Measurements from ENCODE around the gene RCL1.
"Not testable (repeated sequence)": the region's sequence is repeated elsewhere in the genome, so short reads cannot be mapped to it uniquely, and the experiment has no call there.

The RCL1 gene

GRCh38 chr9:4792054-4792571 lies 631 bp upstream of the RCL1 start:
- peaks cover 23% of the 10 kb centered on the region for H4K20me1 ChIP-seq (ENCODE audit: insufficient read depth, low read length)
- H3K9ac ChIP-seq (ENCODE audit: low read length) = peak overlapping the region; percentile 49; the same call in 1 of the 2 replicates
- peaks cover 8% of the 10 kb centered on the region for H3K4me1 ChIP-seq (ENCODE audit: low read length)
- H3K79me2 ChIP-seq (ENCODE audit: low read length) = peaks cover 43% of the 10 kb centered on the region
- H3K9me3 ChIP-seq (ENCODE audit: insufficient read depth, low read length) = no peaks in the 10 kb centered on the region
- no peak overlapping the region for H3K27ac ChIP-seq (ENCODE audit: low read length)
- peak overlapping the region; percentile 85 for H3K4me3 ChIP-seq (ENCODE audit: low read length)
- H2AFZ ChIP-seq (ENCODE audit: low read depth, low read length) = peak overlapping the region; percentile 98
- H3K27me3 ChIP-seq (ENCODE audit: low read depth, low read length) = no peaks in the 10 kb centered on the region
- H3K36me3 ChIP-seq (replicated peaks; ENCODE audit: low read depth, low read length) = no peaks in the 10 kb centered on the region
- TF ChIP-seq CTCF (IDR thresholded peaks at IDR 0.05; ENCODE audit: low read depth, low read length) (no peak), EZH2phosphoT487 (IDR thresholded peaks at IDR 0.05; ENCODE audit: low read depth) (no peak)
- peak overlapping the region; percentile 90 for H3K4me2 ChIP-seq (ENCODE audit: low read length)

DNA sequence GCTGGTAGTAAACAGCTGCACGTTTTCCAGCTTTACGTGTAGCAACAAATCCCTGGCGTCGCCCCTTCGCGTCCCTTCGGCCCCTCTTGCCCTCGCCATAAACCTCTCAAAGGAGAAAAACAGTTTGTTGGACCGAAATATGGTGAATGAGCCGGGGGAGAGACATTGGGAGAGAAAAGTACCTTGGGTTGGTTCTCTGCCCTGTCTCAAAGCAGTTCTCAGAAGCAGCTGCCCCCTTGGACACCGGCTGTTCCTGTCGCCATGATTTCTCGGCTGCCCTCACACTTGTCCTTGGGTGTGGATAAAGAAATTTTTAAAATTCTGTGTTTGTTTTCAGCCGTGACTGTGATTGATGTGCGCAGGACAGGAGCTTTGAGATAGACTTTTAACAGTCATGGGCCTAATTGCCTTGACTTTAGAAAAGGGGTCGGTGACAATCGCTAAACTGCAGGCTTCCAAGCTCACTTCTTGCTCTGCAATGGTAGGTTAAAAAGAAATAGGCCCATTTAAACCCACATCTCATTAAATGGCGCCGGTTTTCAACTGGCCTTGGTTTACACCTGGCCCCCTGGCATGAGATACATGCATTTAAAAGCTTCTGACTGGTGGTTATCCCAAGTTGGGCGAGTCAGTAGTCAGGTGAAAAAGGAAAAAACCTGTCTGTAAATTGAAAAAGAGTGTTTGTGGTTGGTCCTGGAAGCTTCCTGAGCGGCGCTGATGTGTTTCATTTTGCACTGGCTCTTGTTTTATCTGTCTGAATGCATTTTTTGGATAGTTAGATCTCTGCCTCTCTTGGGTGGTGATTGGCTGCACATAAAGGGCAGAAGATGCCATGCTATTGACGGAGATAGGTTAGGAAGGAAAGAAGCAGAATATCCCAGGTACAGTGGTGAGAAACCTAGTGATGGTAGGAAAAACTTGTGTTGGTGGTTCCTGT lies 983 bp downstream of the RCL1 start:
- Histone ChIP-seq H2AFZ (ENCODE audit: low read depth, low read length) (no peak overlapping the region), H3K36me3 (replicated peaks; ENCODE audit: low read depth, low read length) (no peaks in the 10 kb centered on the region), H3K79me2 (ENCODE audit: low read length) (peaks cover 59% of the 10 kb centered on the region), H3K9me3 (ENCODE audit: insufficient read depth, low read length) (no peaks in the 10 kb centered on the region), H3K27me3 (ENCODE audit: low read depth, low read length) (no peaks in the 10 kb centered on the region), H3K27ac (ENCODE audit: low read length) (no peak overlapping the region), H4K20me1 (ENCODE audit: insufficient read depth, low read length) (peaks cover 37% of the 10 kb centered on the region), H3K4me2 (ENCODE audit: low read length) (peak overlapping the region; percentile 93), H3K4me1 (ENCODE audit: low read length) (peaks cover 8% of the 10 kb centered on the region), H3K9ac (ENCODE audit: low read length) (peak overlapping the region; percentile 80), H3K4me3 (ENCODE audit: low read length) (peak overlapping the region; percentile 85)
- no peak for TF ChIP-seq CTCF (IDR thresholded peaks at IDR 0.05; ENCODE audit: low read depth, low read length)
- no peak for TF ChIP-seq EZH2phosphoT487 (IDR thresholded peaks at IDR 0.05; ENCODE audit: low read depth)

DNA sequence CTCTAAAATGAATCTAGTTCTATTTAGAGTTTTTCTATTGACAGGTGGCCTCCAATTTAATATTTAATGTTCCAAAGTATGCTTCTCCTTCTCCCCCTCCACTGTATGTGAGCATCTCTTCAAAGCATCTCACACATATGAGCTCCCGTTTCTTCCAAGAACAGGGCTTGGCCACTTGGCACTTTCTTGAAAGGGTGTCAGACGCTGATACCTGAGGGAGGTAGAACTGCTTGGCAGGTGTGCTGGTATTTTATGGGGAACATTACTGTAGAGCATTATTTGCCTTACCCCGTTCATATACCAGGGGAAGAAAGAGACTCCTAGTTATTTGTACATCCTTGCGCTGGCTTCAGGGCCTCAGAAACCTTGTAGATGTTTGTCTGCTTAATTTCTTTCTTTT lies 1.9 kb downstream of the RCL1 start:
- TF ChIP-seq CTCF (IDR thresholded peaks at IDR 0.05; ENCODE audit: low read depth, low read length) = no peak
- no peak for TF ChIP-seq EZH2phosphoT487 (IDR thresholded peaks at IDR 0.05; ENCODE audit: low read depth)

DNA sequence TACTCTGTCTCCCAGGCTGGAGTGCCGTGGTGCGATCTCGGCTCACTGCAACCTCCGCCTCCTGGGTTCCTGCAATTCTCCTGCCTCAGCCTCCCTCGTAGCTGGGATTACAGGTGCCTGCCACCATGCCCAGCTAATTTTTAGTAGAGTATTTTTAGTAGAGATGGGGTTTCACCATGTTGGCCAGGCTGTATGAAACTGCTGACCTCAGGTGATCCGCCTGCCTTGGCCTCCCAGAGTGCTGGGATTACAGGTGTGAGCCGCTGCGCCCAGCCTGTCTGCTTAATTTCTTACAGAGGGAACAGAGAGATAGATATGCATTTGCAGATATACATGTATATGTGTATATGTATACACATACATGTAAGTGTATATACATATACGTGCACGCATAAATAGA lies 2.4 kb downstream of the RCL1 start:
- not testable (repeated sequence) for H3K9ac ChIP-seq (ENCODE audit: low read length); H2AFZ ChIP-seq (ENCODE audit: low read depth, low read length); H3K4me2 ChIP-seq (ENCODE audit: low read length); H3K27me3 ChIP-seq (ENCODE audit: low read depth, low read length); H3K4me1 ChIP-seq (ENCODE audit: low read length); H3K36me3 ChIP-seq (replicated peaks; ENCODE audit: low read depth, low read length); H3K27ac ChIP-seq (ENCODE audit: low read length); H3K9me3 ChIP-seq (ENCODE audit: insufficient read depth, low read length); H3K4me3 ChIP-seq (ENCODE audit: low read length)
- Histone ChIP-seq H4K20me1 (ENCODE audit: insufficient read depth, low read length) (peaks cover 41% of the 10 kb centered on the region), H3K79me2 (ENCODE audit: low read length) (peaks cover 73% of the 10 kb centered on the region)

More for the DNA sequence above, 1.9 kb downstream of the RCL1 start:
- Histone ChIP-seq H3K4me2 (ENCODE audit: low read length) (no peak overlapping the region), H3K4me1 (ENCODE audit: low read length) (peaks cover 8% of the 10 kb centered on the region), H3K27me3 (ENCODE audit: low read depth, low read length) (no peaks in the 10 kb centered on the region), H4K20me1 (ENCODE audit: insufficient read depth, low read length) (peaks cover 38% of the 10 kb centered on the region), H3K79me2 (ENCODE audit: low read length) (peaks cover 69% of the 10 kb centered on the region), H3K36me3 (replicated peaks; ENCODE audit: low read depth, low read length) (no peaks in the 10 kb centered on the region), H3K4me3 (ENCODE audit: low read length) (no peak overlapping the region), H3K9ac (ENCODE audit: low read length) (no peak overlapping the region), H2AFZ (ENCODE audit: low read depth, low read length) (no peak overlapping the region), H3K27ac (ENCODE audit: low read length) (no peak overlapping the region), H3K9me3 (ENCODE audit: insufficient read depth, low read length) (no peaks in the 10 kb centered on the region)
